NK-92 (cell line): Measurements from ENCODE around the gene OSBPL9.
"Not testable (repeated sequence)": the region's sequence is repeated elsewhere in the genome, so short reads cannot be mapped to it uniquely, and the experiment has no call there.

ENCODE experiments used
- DNase-seq: peaks from one replicate; lab custom pipeline; 2025; ENCODE audit not compliant: unreplicated experiment; lab: John Stamatoyannopoulos, UW

Gene OSBPL9

DNA sequence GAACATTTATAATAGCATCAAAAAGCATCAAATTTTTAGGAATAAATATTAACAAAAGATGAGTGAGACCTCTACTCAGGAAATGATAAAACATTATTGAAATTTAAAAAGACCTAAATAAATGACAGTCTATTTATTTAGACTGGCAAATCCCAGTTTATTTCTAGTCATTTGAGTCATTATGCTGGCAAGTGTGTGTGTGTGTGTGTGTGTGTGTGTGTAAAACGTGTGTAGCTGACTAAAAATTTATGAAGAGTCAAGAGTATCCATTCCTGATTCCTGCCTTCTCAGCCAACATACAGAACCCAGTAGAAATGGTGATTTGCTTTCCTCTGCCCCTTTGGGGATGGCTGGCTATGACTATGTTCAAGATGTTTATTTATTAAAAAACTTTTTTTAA lies 46.2 kb downstream of the OSBPL9 start:
- no peak for DNase-seq

GRCh38 chr1:51663721-51664120 lies 46.8 kb downstream of the OSBPL9 start:
- no peak for DNase-seq

- no peak for DNase-seq
Observed at GRCh38 chr1:51664421-51665240, 47.7 kb downstream of the OSBPL9 start.

DNA sequence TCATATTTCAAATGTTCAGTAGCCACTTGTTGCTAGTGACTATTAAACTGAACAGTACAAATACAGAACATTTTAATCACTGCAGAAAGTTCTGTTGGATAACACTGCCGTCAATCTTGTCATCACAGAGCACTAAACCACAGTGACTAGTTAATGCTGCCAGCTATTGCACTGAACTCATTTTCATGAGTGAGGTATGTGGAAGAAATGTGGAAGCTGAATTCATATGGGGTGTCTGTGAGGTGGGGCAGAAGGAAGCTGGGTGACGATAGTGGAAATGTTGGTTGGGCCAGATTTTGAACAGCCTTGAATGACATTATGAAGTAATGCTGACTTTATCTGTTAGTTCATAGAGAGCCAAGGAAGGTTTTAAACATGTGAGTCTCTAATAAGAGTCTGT lies 49.6 kb downstream of the OSBPL9 start:
- no peak for DNase-seq

GRCh38 chr1:51667561-51667960 lies 50.7 kb downstream of the OSBPL9 start:
- no peak for DNase-seq

DNA sequence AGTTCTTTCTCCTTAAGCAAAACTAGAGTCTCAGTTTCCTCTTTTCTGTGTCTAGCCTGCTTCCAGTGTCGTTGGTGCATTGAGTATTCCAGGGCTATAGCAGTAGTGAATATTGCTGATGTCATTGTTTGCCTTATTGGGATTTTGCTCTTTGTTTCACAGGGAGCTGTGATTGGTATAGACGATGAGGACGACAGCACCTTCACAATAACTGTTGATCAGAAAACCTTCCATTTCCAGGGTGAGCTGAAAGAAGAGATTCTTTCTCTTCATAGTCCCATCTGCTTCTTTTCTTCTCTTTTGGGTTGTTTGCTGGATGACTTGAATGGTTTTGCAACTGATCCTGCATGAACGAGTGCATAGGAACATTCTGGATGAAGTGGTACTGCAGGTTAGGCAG lies 52.4 kb downstream of the OSBPL9 start:
- no peak for DNase-seq

DNA sequence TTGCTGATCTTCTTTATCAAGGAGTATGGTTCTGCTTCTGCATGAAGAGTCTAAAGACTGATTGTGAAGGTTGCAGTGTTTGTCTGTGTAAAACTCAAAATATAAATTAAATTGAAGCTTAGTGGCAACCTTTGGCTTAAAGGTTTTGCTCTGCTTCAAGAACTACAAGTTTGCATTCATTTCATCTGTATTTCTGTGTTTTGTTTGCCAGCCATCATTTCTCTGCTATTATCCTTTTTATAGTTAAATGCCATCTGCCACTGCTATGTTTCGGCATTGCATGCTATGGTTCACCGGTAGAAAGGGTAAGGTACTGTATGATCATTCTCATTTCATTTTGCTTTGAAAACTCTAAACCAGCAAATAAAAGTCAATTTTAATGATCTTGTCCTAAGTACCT lies 52.9 kb downstream of the OSBPL9 start:
- no peak for DNase-seq

DNA sequence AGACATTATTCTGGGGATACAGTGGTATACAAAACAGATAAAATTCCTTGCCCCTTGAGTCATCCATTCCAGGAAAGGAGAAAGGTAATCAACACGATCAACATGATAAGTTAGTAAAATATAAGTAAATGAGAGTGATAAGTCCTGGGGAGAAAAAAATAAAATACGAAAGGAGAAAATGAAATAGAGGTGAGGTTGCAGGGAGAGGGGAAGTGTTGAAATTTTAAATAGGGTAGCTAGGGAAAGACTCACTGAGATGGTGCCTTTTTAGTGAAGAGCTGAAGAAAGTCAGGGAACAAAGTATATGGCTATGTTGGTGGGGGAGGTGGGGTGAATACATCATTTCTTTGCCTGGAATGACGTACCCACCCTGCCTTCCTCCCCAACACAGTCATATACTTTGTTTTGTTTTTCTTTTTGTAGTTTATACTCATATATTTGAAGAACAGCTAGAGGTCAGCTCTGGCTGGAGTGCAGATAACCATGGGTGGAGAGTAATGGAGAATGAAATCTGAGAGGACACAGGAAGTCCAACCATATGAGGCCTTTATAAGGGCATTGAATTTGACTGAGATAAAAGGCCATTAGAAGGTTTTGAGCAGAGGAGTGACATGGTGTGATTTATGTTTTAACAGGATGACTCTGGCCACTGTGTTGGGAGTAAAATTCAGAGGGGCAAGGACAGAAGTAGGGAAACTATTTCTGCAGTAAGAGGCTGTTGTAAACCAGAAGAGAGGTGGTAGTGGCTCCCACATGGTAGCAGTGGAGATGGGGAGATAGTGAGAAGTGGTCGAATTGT lies 54.8 kb downstream of the OSBPL9 start:
- DNase-seq = no peak

DNA sequence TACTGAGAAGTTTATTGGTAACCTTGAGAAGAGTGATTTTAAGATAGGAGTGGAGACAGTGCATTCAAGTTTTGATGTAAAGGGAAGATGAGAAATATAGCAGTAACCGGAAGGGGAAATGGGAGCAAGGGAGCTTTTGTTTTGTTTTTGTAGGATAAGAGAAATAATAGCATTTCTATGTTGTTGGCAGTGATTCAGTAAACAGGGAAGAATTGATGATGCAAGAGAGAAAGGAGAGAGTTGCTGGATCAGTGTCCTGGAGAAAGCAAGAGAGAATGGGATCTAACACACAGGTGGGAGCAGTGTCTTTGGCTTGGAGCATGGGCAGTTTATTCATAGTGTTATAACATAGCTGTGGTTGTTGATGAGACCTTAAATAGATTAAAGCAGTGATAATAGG lies 56.4 kb downstream of the OSBPL9 start:
- no peak for DNase-seq

- no peak for DNase-seq
Observed at GRCh38 chr1:51675177-51675780, 58.4 kb downstream of the OSBPL9 start.

- DNase-seq = no peak
Observed at GRCh38 chr1:51679435-51679834, 62.5 kb downstream of the OSBPL9 start.

DNA sequence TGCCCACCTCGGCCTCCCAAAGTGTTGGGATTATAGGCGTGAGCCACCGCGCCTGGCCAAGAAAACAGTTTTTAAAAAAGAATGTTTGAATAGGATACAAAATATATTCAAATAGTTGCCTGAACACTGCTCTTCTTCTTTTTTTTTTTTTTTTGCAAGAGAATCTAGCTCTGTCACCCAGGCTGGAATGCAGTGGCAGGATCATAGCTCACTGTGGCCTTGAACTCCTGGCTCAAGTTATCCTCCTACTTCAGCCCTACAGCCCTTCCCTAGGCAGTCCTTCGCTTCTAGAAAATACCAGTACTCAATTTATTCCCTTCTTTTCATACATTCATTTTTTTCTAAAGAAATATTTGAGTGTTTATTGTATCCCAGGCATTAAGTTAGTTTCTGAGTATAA lies 67.9 kb downstream of the OSBPL9 start:
- DNase-seq = no peak

GRCh38 chr1:51686450-51686849 lies 69.6 kb downstream of the OSBPL9 start:
- no peak for DNase-seq

- DNase-seq = no peak
Observed at GRCh38 chr1:51689075-51689440, 72.2 kb downstream of the OSBPL9 start.

DNA sequence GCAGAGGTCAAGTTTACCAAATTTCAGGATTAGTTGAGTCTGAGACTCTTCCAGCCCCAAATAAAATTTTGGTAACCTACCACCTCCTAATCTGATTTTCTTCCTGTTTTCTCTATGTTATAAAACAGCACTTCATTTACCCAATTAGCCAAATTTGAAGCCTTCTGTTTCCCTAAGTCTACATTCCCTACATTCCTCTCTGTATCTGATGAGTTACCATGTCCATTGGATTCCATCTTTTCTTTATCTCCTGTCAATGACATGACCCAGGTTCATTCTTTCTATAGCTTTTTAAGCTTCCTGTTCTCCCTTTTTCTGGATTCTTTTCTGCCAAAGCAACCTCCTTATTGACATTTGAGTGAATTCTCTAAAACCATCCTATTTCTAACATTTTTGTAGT lies 72.8 kb downstream of the OSBPL9 start:
- no peak for DNase-seq

DNA sequence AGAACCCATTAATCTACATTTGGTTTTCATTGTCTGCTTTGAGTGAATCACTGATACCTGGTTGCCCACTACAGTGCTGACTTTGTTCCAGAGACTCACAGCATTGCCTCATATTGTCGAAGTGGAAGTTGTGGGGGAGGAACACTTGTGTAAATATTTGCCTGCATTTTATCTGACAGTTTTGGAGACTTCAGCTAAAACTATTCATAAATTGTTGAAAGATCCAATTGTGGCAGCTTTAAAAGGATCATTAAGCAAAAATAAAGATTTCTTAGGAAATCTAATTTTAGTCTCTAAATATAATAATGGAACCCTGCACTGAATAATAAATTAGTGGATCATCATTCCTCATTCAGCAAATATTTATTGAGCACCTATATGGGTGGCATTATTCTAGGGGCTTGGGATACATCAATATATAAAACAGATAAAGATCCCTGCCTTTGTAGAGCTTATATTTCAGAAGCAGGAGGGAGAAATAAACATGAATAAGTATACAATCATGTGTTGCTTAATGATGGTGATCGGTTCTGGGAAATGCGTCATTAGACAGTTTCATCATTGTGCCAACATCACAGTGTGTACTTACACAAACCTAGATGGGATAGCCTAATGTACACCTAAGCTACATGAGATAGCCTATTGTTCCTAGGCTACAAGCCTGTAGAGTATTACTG lies 73.5 kb downstream of the OSBPL9 start:
- no peak for DNase-seq

DNA sequence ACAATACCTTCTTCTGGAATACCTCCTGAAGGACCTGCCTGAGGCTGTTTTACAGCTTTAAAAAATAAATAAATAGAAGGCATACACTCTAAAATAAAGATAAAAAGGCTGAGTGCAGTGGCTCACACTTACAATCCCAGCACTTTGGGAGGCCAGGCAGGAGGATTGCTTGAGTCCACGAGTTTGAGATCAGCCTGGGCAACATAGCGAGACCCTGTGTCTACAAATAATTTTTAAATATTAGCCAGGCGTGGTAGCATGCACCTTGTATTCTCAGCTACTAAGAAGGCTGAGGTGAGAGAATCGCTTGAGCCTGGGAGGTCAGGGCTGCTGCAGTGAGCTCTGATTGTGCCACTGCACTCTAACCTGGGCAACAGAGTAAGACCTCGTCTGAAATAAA lies 75.0 kb downstream of the OSBPL9 start:
- DNase-seq = no peak

GRCh38 chr1:51693419-51694155 lies 76.7 kb downstream of the OSBPL9 start:
- no peak for DNase-seq

- no peak for DNase-seq
Observed at GRCh38 chr1:51697166-51697565, 80.3 kb downstream of the OSBPL9 start.

GRCh38 chr1:51699391-51699790 lies 82.5 kb downstream of the OSBPL9 start:
- no peak for DNase-seq

DNA sequence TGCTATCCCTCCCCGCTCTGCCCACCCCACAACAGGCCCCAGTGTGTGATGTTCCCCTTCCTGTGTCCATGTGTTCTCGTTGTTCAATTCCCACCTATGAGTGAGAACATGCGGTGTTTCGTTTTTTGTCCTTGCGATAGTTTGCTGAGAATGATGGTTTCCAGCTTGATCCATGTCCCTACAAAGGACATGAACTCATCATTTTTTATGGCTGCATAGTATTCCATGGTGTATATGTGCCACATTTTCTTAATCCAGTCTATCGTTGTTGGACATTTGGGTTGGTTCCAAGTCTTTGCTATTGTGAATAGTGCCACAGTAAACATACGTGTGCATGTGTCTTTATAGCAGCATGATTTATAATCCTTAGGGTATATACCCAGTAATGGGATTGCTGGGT lies 84.9 kb downstream of the OSBPL9 start:
- not testable (repeated sequence) for DNase-seq
